RWPE2 (cell line): Measurements from ENCODE around the gene PCBP3.

Source experiments
- ATAC-seq: fragments of 200-7000 bp; cut with Tn5 transposase; 3 replicates; pipeline ENCODE4 v1.9.1; 2021; ENCODE audit warnings: low read depth
- DNase-seq: peaks from one replicate; pipeline ENCODE4 v3.0.0-alpha.2; 2020; ENCODE audit warnings: low spot score
- H3K27ac ChIP-seq: fragments of 450-650 bp; 2 replicates; pipeline ENCODE4 v1.5.1; 2017; ENCODE audit warnings: mild to moderate bottlenecking; ENCODE audit not compliant: poor library complexity, severe bottlenecking
- H3K27me3 ChIP-seq: fragments of 250-450 bp; sonication (Bioruptor Pico); 2 replicates; pipeline ENCODE4 v1.5.1; 2021; ENCODE audit warnings: mild to moderate bottlenecking, moderate library complexity; ENCODE audit not compliant: insufficient read depth, poor library complexity, severe bottlenecking
- H3K36me3 ChIP-seq: fragments of 250-450 bp; sonication (Bioruptor Pico); 2 replicates; pipeline ENCODE4 v1.5.1; 2020; ENCODE audit warnings: low read depth, mild to moderate bottlenecking, moderate library complexity
- H3K4me1 ChIP-seq: fragments of 250-450 bp; sonication (Bioruptor Pico); 2 replicates; pipeline ENCODE4 v1.5.1; 2021; ENCODE audit warnings: mild to moderate bottlenecking, moderate library complexity; ENCODE audit not compliant: insufficient read depth, poor library complexity, severe bottlenecking
- H3K4me3 ChIP-seq: fragments of 250-450 bp; sonication (Bioruptor Pico); 2 replicates; pipeline ENCODE4 v1.5.1; 2021; ENCODE audit warnings: mild to moderate bottlenecking, moderate library complexity; ENCODE audit not compliant: severe bottlenecking
- H3K9me3 ChIP-seq: fragments of 250-450 bp; sonication (Bioruptor Pico); 2 replicates; pipeline ENCODE4 v1.5.1; 2021; ENCODE audit warnings: mild to moderate bottlenecking, moderate library complexity; ENCODE audit not compliant: severe bottlenecking
- CTCF ChIP-seq: fragments of 450-650 bp; IDR thresholded peaks from one replicate; pipeline ENCODE4 v1.5.1; 2017; ENCODE audit warnings: mild to moderate bottlenecking, moderate library complexity; ENCODE audit not compliant: poor library complexity, severe bottlenecking

PCBP3 gene

DNA sequence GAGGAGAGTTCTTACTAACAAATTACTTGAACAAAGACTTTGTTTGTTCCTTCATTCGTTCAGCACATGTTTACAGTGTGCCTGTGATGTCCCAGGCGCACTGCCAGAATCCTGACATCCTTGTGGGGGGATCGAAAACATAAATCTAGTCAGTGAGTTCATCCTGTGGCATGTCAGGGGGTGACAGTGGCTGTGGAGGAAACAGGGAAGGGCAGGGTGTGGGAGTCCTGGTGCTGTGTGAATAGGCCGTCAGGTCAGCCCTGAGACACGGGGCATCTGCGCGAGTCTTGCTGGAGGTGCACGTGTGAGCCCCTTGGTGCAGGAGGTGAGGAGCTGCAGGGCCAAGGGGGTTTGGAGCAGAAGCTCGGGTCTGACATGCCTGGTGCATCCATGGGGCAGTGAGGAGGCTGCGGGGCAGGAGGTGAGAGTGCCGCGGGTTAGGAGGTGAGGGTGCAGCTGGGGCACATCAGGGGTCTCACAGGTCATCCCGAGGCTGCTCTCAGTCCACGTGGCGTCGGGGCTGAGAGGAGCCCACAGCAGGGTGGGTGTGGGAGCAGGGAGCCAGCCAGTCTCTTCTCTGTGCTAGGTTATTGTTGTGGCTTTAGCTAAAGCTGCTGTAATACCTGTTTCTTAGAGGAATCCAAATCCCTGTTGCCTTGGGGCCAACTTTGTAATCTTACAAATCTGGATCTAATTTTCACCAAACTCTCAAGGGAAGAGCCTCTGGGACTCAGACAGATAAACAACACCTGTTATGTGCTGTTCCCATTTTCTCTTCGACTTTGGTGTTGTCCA lies 93.4 kb downstream of the PCBP3 start:
- no peak overlapping the region for H3K4me3 ChIP-seq
- no peak for TF ChIP-seq CTCF
- no peak for DNase-seq
- H3K27me3 ChIP-seq, result no peaks in the 10 kb centered on the region
- H3K9me3 ChIP-seq, result no peaks in the 10 kb centered on the region
- H3K4me1 ChIP-seq, result no peaks in the 10 kb centered on the region
- no peak for ATAC-seq
- H3K27ac ChIP-seq, result no peak overlapping the region
- no peaks in the 10 kb centered on the region for H3K36me3 ChIP-seq

GRCh38 chr21:45737485-45738166 lies 94.1 kb downstream of the PCBP3 start:
- H3K9me3 ChIP-seq, result no peaks in the 10 kb centered on the region
- H3K4me1 ChIP-seq, result no peaks in the 10 kb centered on the region

GRCh38 chr21:45739218-45740087 lies 95.9 kb downstream of the PCBP3 start:
- Histone ChIP-seq H3K4me1 (no peaks in the 10 kb centered on the region), H3K27me3 (no peaks in the 10 kb centered on the region)
- ATAC-seq, result no peak

More at GRCh38 chr21:45737485-45738166, 94.1 kb downstream of the PCBP3 start:
- Histone ChIP-seq H3K27me3 (no peaks in the 10 kb centered on the region), H3K4me3 (no peak overlapping the region), H3K27ac (no peak overlapping the region), H3K36me3 (no peaks in the 10 kb centered on the region)
- DNase-seq (no peak), ATAC-seq (no peak)
- no peak for TF ChIP-seq CTCF

DNA sequence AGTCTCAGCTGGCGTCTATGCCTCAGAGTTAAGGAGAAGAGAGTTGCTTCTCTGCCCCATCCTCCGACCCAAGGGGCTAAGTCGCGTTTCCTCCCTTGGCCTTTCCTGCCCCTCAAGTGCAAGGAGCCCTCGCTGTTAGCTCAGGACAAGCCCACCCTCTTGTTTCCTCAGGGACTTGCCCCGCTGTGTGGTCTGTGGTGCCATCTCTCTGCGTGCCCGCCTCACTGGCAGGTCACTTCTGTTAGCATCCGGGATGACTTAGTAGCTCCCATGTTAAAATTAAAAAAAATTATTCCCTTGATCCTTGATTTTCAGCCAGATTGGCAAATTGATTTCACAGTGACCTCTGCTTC lies 96.5 kb downstream of the PCBP3 start:
- H3K36me3 ChIP-seq, result no peaks in the 10 kb centered on the region
- no peak for ATAC-seq
- H3K27me3 ChIP-seq, result no peaks in the 10 kb centered on the region
- no peak for TF ChIP-seq CTCF
- DNase-seq, result no peak
- H3K4me3 ChIP-seq, result no peak overlapping the region
- H3K9me3 ChIP-seq, result no peaks in the 10 kb centered on the region
- H3K27ac ChIP-seq, result no peak overlapping the region
- no peaks in the 10 kb centered on the region for H3K4me1 ChIP-seq

More at GRCh38 chr21:45739218-45740087, 95.9 kb downstream of the PCBP3 start:
- Histone ChIP-seq H3K9me3 (no peaks in the 10 kb centered on the region), H3K36me3 (no peaks in the 10 kb centered on the region), H3K4me3 (no peak overlapping the region), H3K27ac (no peak overlapping the region)
- no peak for DNase-seq
- TF ChIP-seq CTCF, result no peak
